Stimulated activated effector memory CD8-positive, alpha-beta T cell treated with anti-CD3 and anti-CD28 coated beads, Interleukin-12 subunit alpha, Interleukin-12 subunit beta, amount 100 ng/mL, for 72 hours (primary cell): ENCODE results near the gene EPHA10.
"Not testable (repeated sequence)": the region's sequence is repeated elsewhere in the genome, so short reads cannot be mapped to it uniquely, and the experiment has no call there.

Source experiments
- ATAC-seq: fragments of 150-1000 bp; cut with Tn5 transposase; 2 replicates; pipeline ENCODE4 v1.10.0; 2021
- DNase-seq, 2 donors: peaks; one replicate each; pipeline ENCODE4 v3.0.0; 2021 to 2022; ENCODE audit warnings: low spot score in 2 of 2
- H3K27ac Mint-ChIP-seq: one replicate; pipeline ENCODE4 v1.8.0; 2022; ENCODE audit warnings: mild to moderate bottlenecking, mixed read lengths
- H3K36me3 Mint-ChIP-seq: one replicate; pipeline ENCODE4 v1.8.0; 2022; ENCODE audit warnings: mild to moderate bottlenecking, mixed read lengths
- H3K4me1 Mint-ChIP-seq: one replicate; pipeline ENCODE4 v1.8.0; 2022; ENCODE audit warnings: mixed read lengths
- H3K4me3 Mint-ChIP-seq: one replicate; pipeline ENCODE4 v1.8.0; 2022; ENCODE audit warnings: mild to moderate bottlenecking, mixed read lengths
- H3K9me3 Mint-ChIP-seq: one replicate; pipeline ENCODE4 v1.8.0; 2022; ENCODE audit warnings: mixed read lengths

The EPHA10 gene

GRCh38 chr1:37793773-37794371 lies 29.0 kb upstream of the EPHA10 start, which contains the start of gene MANEAL:
Gene MANEAL (plus strand): TSS chr1:37793847. CDS start chr1:37794183, 336 bp downstream.
- DNase-seq, result peak; percentile 36 to 75
- Mint-ChIP-seq H3K27ac (no peak within 1 kb of the TSS), H3K4me3 (peak within 1 kb of the TSS; percentile 75), H3K9me3 (no peaks in the 10 kb centered on the region), H3K36me3 (peaks cover 13% of the 10 kb centered on the region), H3K4me1 (peaks cover 24% of the 10 kb centered on the region)
- ATAC-seq, result peak; percentile 80

DNA sequence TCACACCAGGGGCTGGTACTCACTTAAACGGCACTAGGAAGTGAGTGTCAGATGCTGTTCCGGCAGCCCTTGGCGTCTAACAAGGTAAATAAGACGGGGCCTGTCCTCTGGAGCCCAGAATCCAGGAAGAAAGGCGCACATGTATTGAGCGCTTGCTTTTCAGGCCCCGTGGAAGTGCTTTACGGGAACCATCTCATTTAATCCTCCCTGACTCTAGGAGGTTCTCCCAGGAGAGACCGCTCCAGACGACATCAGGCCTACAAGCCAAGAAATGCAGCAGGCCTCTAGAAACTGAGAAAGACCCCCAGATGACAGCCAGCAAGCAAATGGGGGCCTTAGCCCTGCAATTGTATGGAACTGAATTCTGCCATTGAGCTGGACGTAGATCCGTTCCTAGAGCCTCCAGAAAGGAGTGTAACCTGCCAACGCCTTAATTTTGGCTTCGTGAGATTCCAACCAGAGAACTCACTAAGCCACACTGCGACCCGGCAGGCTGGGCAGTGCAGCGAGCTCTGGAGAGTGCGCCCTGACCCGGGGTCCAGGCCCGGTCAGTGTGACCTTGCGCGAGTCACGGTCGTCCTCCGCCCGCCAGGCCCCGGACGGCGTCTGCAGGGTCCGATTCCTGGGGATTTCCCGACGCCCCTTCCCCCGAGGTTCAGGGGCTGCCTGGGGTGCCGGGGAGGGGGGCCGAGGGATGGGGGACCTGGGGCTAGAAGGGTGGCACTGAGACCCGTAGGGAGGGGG lies 28.2 kb upstream of the EPHA10 start:
- H3K4me3 Mint-ChIP-seq, result peak overlapping the region; percentile 75

GRCh38 chr1:37782491-37782890 lies 17.6 kb upstream of the EPHA10 start:
- Mint-ChIP-seq H3K4me1 (no peaks in the 10 kb centered on the region), H3K4me3 (no peak overlapping the region), H3K9me3 (no peaks in the 10 kb centered on the region), H3K36me3 (no peaks in the 10 kb centered on the region), H3K27ac (no peak overlapping the region)
- DNase-seq, result no peak
- ATAC-seq, result no peak

More for the DNA sequence above, 28.2 kb upstream of the EPHA10 start:
- ATAC-seq (no peak), DNase-seq (no peak)
- Mint-ChIP-seq H3K36me3 (peaks cover 5% of the 10 kb centered on the region), H3K9me3 (no peaks in the 10 kb centered on the region), H3K27ac (no peak overlapping the region), H3K4me1 (peaks cover 24% of the 10 kb centered on the region)

GRCh38 chr1:37778654-37779053 lies 13.7 kb upstream of the EPHA10 start:
- Mint-ChIP-seq H3K4me3 (no peak overlapping the region), H3K27ac (no peak overlapping the region), H3K36me3 (no peaks in the 10 kb centered on the region), H3K9me3 (no peaks in the 10 kb centered on the region), H3K4me1 (no peaks in the 10 kb centered on the region)
- DNase-seq (no peak), ATAC-seq (no peak)

DNA sequence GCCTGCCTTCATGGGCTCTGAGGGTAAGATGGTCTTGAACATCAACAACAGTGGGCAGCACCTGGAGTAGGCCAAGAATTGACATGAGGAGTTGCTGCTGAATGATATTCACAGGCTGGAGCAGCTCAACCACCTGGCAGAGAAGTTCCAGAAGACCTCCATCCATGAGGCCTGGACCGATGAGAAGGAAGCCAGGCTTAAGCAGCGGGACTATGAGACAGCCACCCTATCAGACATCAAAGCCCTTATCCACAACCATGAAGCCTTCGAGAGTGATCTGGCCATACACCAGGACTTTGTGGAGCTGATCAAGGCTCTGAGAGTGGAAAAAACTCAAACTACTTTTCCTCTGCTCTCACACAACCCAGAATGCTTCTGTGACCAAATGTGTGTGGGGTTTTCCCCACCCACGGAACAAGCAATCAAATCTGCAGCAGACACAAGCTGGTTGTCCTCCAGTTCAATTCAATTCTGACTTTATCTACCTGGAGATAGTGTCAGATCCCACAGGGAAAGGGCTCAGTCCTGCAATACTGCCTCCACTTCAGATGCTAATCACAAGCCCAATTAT lies 12.1 kb upstream of the EPHA10 start:
- H3K4me1 Mint-ChIP-seq, result no peaks in the 10 kb centered on the region
- H3K36me3 Mint-ChIP-seq, result no peaks in the 10 kb centered on the region
- no peak overlapping the region for H3K4me3 Mint-ChIP-seq
- H3K27ac Mint-ChIP-seq, result no peak overlapping the region
- no peaks in the 10 kb centered on the region for H3K9me3 Mint-ChIP-seq
- DNase-seq (no peak), ATAC-seq (peak; percentile 53)

DNA sequence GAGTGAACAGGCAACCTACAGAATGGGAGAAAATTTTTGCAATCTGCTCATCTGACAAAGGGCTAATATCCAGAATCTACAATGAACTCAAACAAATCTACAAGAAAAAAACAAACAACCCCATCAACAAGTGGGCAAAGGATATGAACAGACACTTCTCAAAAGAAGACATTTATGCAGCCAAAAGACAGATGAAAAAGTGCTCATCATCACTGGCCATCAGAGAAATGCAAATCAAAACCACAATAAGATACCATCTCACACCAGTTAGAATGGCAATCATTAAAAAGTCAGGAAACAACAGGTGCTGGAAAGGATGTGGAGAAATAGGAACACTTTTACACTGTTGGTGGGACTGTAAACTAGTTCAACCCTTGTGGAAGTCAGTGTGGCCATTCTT lies 6.5 kb upstream of the EPHA10 start:
- not testable (repeated sequence) for H3K4me1 Mint-ChIP-seq, H3K27ac Mint-ChIP-seq, H3K36me3 Mint-ChIP-seq, H3K4me3 Mint-ChIP-seq, DNase-seq, ATAC-seq, H3K9me3 Mint-ChIP-seq

DNA sequence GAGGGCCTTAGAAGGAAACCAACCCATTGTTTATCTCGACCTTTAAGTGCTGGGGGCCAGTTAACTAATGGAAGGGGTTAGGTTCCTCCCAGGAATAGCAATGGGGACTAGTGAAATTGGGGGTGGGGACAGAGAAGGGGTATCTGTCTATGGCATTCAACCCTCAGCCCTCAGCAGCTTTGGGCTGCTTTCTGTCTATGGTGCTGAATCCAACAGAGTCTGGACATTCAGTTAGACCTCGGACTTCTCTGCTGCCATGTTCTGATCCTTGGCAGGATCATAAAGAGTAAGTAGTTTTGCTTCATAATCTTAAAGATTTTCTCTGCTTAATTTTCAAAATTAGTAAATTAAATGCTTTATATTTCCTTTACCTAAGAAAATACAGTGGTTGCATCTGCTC lies 2.6 kb upstream of the EPHA10 start:
- Mint-ChIP-seq H3K27ac (no peak overlapping the region), H3K9me3 (peaks cover 3% of the 10 kb centered on the region), H3K4me3 (no peak overlapping the region), H3K4me1 (peaks cover 23% of the 10 kb centered on the region), H3K36me3 (no peaks in the 10 kb centered on the region)
- DNase-seq, result no peak
- no peak for ATAC-seq

GRCh38 chr1:37765916-37766664 lies 1.2 kb upstream of the EPHA10 start:
- peak overlapping the region; percentile 33 for H3K4me3 Mint-ChIP-seq
- peak; percentile 73 for ATAC-seq

DNA sequence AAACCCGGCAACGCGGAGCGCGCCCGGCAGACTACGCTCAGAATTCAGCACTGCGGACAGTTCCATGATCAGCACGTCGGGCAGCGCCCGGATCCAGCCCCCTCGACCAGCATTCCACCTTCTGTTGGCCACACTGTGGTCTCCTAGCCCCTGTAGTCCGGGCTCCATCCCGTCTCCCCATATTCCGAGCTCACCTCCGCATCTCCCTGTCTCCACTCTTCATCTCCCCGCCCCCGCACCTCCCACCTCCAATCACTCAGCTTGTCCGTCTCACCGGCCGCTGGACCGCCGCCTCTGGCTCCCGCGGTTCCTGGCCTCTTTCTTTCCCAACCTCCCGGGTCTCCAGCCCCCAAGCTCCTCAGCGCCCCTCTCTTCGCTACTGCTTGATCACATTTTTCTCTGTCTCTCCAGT lies 500 bp downstream of the EPHA10 start:
- no peak for ATAC-seq
- DNase-seq, result peak in 1 of 2 donors; percentile 78
- Mint-ChIP-seq H3K27ac (no peak overlapping the region), H3K4me1 (peaks cover 23% of the 10 kb centered on the region), H3K36me3 (no peaks in the 10 kb centered on the region), H3K4me3 (no peak overlapping the region), H3K9me3 (peaks cover 3% of the 10 kb centered on the region)

More at GRCh38 chr1:37765916-37766664, 1.2 kb upstream of the EPHA10 start:
- DNase-seq, result no peak
- peaks cover 23% of the 10 kb centered on the region for H3K4me1 Mint-ChIP-seq
- H3K27ac Mint-ChIP-seq, result no peak overlapping the region
- H3K36me3 Mint-ChIP-seq, result no peaks in the 10 kb centered on the region
- H3K9me3 Mint-ChIP-seq, result peaks cover 3% of the 10 kb centered on the region

GRCh38 chr1:37763791-37764413 lies 1.0 kb downstream of the EPHA10 start:
- no peak for DNase-seq
- Mint-ChIP-seq H3K36me3 (no peaks in the 10 kb centered on the region), H3K9me3 (peaks cover 3% of the 10 kb centered on the region), H3K4me1 (peaks cover 23% of the 10 kb centered on the region), H3K27ac (no peak overlapping the region), H3K4me3 (no peak overlapping the region)
- no peak for ATAC-seq

DNA sequence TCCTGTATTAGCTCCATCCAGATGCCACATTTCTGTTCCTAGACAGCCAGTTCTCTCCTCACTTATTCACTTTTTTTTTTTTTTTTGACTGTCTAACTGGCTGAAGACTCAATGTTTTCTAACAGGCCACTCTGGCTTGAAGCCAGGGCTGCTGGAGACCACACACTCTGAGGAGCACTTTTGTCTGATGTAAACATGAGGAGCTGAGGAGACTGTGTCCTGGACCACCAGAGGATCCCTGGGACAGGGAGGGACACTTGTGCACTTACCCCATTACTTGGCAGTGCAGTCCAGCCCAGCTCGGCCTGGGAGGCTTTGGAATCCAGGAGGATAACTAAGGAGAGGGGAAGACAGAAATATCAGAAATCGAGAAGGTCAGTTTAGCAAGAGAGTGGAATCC lies 2.4 kb downstream of the EPHA10 start:
- no peak for ATAC-seq
- no peaks in the 10 kb centered on the region for H3K36me3 Mint-ChIP-seq
- H3K9me3 Mint-ChIP-seq, result peaks cover 3% of the 10 kb centered on the region
- H3K27ac Mint-ChIP-seq, result no peak overlapping the region
- H3K4me3 Mint-ChIP-seq, result no peak overlapping the region
- peaks cover 23% of the 10 kb centered on the region for H3K4me1 Mint-ChIP-seq
- DNase-seq, result no peak

- Mint-ChIP-seq H3K36me3 (no peaks in the 10 kb centered on the region), H3K27ac (no peak overlapping the region), H3K9me3 (peaks cover 3% of the 10 kb centered on the region), H3K4me1 (peaks cover 23% of the 10 kb centered on the region), H3K4me3 (no peak overlapping the region)
- DNase-seq (no peak), ATAC-seq (no peak)
These were observed 3.4 kb downstream of the EPHA10 start for GRCh38 chr1:37761416-37762095.

GRCh38 chr1:37759451-37759850 lies 5.5 kb downstream of the EPHA10 start:
- ATAC-seq (no peak), DNase-seq (no peak)
- H3K27ac Mint-ChIP-seq, result no peak overlapping the region
- H3K4me1 Mint-ChIP-seq, result peaks cover 9% of the 10 kb centered on the region
- no peak overlapping the region for H3K4me3 Mint-ChIP-seq
- H3K9me3 Mint-ChIP-seq, result no peaks in the 10 kb centered on the region
- H3K36me3 Mint-ChIP-seq, result no peaks in the 10 kb centered on the region

- no peak for ATAC-seq
- Mint-ChIP-seq H3K9me3 (no peaks in the 10 kb centered on the region), H3K4me3 (no peak overlapping the region), H3K36me3 (no peaks in the 10 kb centered on the region), H3K27ac (no peak overlapping the region), H3K4me1 (peaks cover 5% of the 10 kb centered on the region)
- no peak for DNase-seq
These were observed 8.9 kb downstream of the EPHA10 start for GRCh38 chr1:37755951-37756560.
